BE2C (cell line): ENCODE results near the gene ADAMTSL3.

Source experiments
- DNase-seq: peaks from one replicate; pipeline ENCODE4 v3.0.0-alpha.2; 2020
- H3K27me3 ChIP-seq: fragments of 250-450 bp; sonication (Bioruptor Pico); 2 replicates; pipeline ENCODE4 v1.5.1; 2020; ENCODE audit warnings: mild to moderate bottlenecking
- H3K36me3 ChIP-seq: fragments of 250-450 bp; sonication (Bioruptor Pico); 2 replicates; pipeline ENCODE4 v1.5.1; 2020; ENCODE audit warnings: mild to moderate bottlenecking
- H3K4me1 ChIP-seq: fragments of 250-450 bp; sonication (Bioruptor Pico); 2 replicates; pipeline ENCODE4 v1.5.1; 2020
- H3K4me3 ChIP-seq: 2 replicates; pipeline ENCODE4 v1.5.1; 2011; ENCODE audit warnings: low read depth, low read length
- H3K9me3 ChIP-seq: fragments of 250-450 bp; sonication (Bioruptor Pico); 2 replicates; pipeline ENCODE4 v1.5.1; 2020
- TF ChIP-seq, protein P1 (sequence below): IDR thresholded peaks from 2 replicates; pipeline ENCODE4 v1.5.1; 2012; ENCODE audit warnings: mild to moderate bottlenecking, low read depth, low read length

Gene ADAMTSL3

DNA sequence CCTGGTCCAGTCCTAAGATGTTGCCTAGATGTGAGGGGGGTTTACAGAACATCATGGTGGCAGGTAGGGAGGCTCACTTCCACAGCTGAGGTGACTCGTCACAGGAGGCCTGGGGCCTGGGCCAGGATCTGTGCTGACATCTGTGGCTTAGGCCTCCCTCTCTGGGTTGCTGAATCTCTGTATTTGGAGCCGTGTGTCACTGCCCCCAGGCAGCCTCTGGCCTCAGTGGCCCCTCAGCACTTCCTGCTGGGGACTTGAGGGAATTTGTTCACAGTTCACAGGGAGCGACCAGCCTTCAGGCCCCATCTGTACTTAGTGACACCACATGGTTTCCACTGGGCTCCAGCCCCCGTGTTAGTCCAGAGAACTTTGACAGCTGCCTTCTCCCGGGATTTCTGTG lies 41.7 kb upstream of the ADAMTSL3 start:
- no peak overlapping the region for H3K4me3 ChIP-seq
- H3K9me3 ChIP-seq = no peaks in the 10 kb centered on the region
- H3K4me1 ChIP-seq = no peaks in the 10 kb centered on the region
- H3K36me3 ChIP-seq = no peaks in the 10 kb centered on the region
- H3K27me3 ChIP-seq = no peaks in the 10 kb centered on the region
- no peak for DNase-seq
- TF ChIP-seq, protein P1, sequence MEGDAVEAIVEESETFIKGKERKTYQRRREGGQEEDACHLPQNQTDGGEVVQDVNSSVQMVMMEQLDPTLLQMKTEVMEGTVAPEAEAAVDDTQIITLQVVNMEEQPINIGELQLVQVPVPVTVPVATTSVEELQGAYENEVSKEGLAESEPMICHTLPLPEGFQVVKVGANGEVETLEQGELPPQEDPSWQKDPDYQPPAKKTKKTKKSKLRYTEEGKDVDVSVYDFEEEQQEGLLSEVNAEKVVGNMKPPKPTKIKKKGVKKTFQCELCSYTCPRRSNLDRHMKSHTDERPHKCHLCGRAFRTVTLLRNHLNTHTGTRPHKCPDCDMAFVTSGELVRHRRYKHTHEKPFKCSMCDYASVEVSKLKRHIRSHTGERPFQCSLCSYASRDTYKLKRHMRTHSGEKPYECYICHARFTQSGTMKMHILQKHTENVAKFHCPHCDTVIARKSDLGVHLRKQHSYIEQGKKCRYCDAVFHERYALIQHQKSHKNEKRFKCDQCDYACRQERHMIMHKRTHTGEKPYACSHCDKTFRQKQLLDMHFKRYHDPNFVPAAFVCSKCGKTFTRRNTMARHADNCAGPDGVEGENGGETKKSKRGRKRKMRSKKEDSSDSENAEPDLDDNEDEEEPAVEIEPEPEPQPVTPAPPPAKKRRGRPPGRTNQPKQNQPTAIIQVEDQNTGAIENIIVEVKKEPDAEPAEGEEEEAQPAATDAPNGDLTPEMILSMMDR = no peak

DNA sequence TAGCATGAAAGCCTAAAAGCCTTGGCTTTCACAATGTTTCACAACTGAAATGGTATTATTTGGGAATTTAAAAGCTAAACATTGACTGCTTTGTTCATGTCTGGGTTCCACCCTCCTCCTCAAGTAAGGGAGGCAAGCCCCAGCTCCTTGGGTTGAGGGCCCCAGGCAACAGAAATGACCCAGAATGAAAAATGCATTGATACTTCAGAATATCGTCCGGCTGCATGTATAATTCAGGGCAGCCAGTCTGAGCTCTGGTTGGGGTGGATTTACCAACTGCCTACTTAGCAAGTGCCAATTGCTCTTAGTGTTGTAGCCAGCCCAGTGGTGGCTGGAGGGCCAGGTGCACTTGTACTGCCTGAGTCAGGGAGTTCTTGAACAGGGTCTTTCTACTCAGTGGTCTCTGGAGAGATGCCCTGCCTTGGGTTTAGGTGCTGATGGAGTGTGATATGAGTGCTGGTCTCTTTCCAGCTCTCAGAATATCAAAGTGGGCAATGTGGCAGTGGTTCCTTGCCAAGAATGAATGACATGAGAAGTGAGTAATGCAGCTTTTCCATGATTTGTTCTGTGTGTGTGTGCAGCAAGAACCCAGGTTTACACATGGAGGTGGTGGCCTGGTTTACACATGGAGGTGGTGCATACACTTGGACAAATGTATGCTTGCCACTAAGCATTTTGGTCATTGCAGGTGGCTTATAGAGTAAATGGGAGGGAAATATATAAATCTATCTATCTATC lies 40.9 kb upstream of the ADAMTSL3 start:
- DNase-seq = no peak
- H3K4me3 ChIP-seq = no peak overlapping the region
- H3K27me3 ChIP-seq = no peaks in the 10 kb centered on the region
- no peaks in the 10 kb centered on the region for H3K4me1 ChIP-seq
- H3K9me3 ChIP-seq = no peaks in the 10 kb centered on the region
- TF ChIP-seq, protein P1 = no peak
- no peaks in the 10 kb centered on the region for H3K36me3 ChIP-seq

GRCh38 chr15:83613714-83614113 lies 40.2 kb upstream of the ADAMTSL3 start:
- Histone ChIP-seq H3K9me3 (no peaks in the 10 kb centered on the region), H3K27me3 (no peaks in the 10 kb centered on the region), H3K36me3 (no peaks in the 10 kb centered on the region), H3K4me1 (no peaks in the 10 kb centered on the region), H3K4me3 (no peak overlapping the region)
- TF ChIP-seq, protein P1 = no peak
- no peak for DNase-seq

DNA sequence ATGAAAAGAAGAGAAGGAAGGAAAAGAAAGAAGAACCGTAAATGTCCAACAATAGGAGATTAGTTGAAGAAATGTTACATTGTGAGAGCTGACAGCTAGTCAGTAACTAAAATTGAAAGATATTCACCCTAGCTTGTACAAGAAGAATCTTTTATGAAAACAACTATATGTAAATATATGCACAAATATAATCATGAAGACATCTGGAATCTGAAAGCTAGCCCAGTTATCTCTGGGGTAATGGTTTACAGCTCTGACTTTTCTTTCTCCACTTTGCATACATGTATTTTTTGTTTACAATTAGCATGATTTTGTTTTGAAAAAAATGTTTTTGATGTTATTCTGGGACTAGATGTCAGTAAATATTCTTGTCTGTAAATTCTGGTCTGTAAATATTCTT lies 37.1 kb upstream of the ADAMTSL3 start:
- no peak for DNase-seq
- H3K4me1 ChIP-seq = no peaks in the 10 kb centered on the region
- TF ChIP-seq, protein P1 = no peak
- H3K27me3 ChIP-seq = 0 out of 2 replicates have a peak, but pooled peaks cover 4% of the 10 kb centered on the region
- no peaks in the 10 kb centered on the region for H3K9me3 ChIP-seq
- H3K36me3 ChIP-seq = no peaks in the 10 kb centered on the region
- H3K4me3 ChIP-seq = no peak overlapping the region

DNA sequence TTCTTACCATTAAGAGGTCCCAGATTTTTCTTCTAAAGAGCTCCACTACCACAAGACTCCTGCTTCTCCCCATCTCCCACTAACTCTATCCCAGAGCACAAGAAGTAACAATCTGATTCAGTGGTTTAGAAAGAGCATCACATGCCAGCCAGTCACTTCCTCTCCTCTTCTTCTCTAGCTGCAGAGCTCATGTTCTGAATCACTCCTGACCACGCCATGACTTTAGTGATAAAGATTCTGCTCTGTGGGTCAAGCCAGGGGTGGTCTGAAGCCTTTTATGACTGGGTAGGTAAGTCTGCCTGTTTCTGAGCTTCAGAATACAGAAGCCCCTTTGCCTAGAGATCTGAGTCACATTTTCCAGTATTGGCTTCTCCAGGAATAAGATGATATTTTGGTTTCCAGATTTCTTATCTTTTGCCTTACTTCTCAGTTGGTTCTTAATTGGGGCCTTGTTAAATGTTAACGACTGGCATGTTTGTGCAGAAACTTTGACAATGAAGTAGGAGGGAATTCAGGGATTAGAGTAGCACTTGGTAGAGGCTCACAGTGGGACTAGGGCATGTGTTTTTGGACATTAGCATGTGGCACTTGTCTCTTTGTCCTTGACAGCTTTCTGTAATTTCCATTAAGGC lies 27.6 kb upstream of the ADAMTSL3 start:
- H3K9me3 ChIP-seq = no peaks in the 10 kb centered on the region
- DNase-seq = no peak
- no peaks in the 10 kb centered on the region for H3K27me3 ChIP-seq
- no peaks in the 10 kb centered on the region for H3K36me3 ChIP-seq
- H3K4me1 ChIP-seq = no peaks in the 10 kb centered on the region
- TF ChIP-seq, protein P1 = no peak
- no peak overlapping the region for H3K4me3 ChIP-seq

GRCh38 chr15:83631534-83631933 lies 22.4 kb upstream of the ADAMTSL3 start:
- no peak for DNase-seq
- H3K27me3 ChIP-seq = no peaks in the 10 kb centered on the region
- H3K4me3 ChIP-seq = no peak overlapping the region
- no peaks in the 10 kb centered on the region for H3K9me3 ChIP-seq
- TF ChIP-seq, protein P1 = no peak
- no peaks in the 10 kb centered on the region for H3K4me1 ChIP-seq
- no peaks in the 10 kb centered on the region for H3K36me3 ChIP-seq
